ENCODE measurements around the gene GXYLT2.
A peak's percentile ranks its signal among the peaks of the same experiment; 100 is the strongest.
"Not testable (repeated sequence)": the region's sequence is repeated elsewhere in the genome, so short reads cannot be mapped to it uniquely, and the experiment has no call there.

Gene GXYLT2

GRCh38 chr3:72909591-72909990 is 21.7 kb downstream of the GXYLT2 start:
- no peak for DNase-seq (ENCODE audit: low read depth)
- TF ChIP-seq CTCF (IDR thresholded peaks at IDR 0.05; ENCODE audit: low read length, missing control alignments): no peak
- no peak overlapping the region for H3K4me3 ChIP-seq (replicated peaks; ENCODE audit: low read depth, low read length)

GRCh38 chr3:72912532-72912931 is 24.7 kb downstream of the GXYLT2 start:
- peak; percentile 13 for DNase-seq (ENCODE audit: low read depth)
- no peak for TF ChIP-seq CTCF (IDR thresholded peaks at IDR 0.05; ENCODE audit: low read length, missing control alignments)
- H3K4me3 ChIP-seq (replicated peaks; ENCODE audit: low read depth, low read length): no peak overlapping the region

- H3K4me3 ChIP-seq (replicated peaks; ENCODE audit: low read depth, low read length): no peak overlapping the region
- no peak for DNase-seq (ENCODE audit: low read depth)
- no peak for TF ChIP-seq CTCF (IDR thresholded peaks at IDR 0.05; ENCODE audit: low read length, missing control alignments)
Observed at GRCh38 chr3:72914383-72914782, 26.5 kb downstream of the GXYLT2 start.

GRCh38 chr3:72916250-72916649 is 28.4 kb downstream of the GXYLT2 start:
- TF ChIP-seq CTCF (IDR thresholded peaks at IDR 0.05; ENCODE audit: low read length, missing control alignments): no peak
- no peak overlapping the region for H3K4me3 ChIP-seq (replicated peaks; ENCODE audit: low read depth, low read length)
- DNase-seq (ENCODE audit: low read depth): no peak

- H3K4me3 ChIP-seq (replicated peaks; ENCODE audit: low read depth, low read length): no peak overlapping the region
- TF ChIP-seq CTCF (IDR thresholded peaks at IDR 0.05; ENCODE audit: low read length, missing control alignments): no peak
- DNase-seq (ENCODE audit: low read depth): no peak
Observed at GRCh38 chr3:72919520-72919919, 31.7 kb downstream of the GXYLT2 start.

GRCh38 chr3:72924055-72924454 is 36.2 kb downstream of the GXYLT2 start:
- H3K4me3 ChIP-seq (replicated peaks; ENCODE audit: low read depth, low read length): no peak overlapping the region
- no peak for DNase-seq (ENCODE audit: low read depth)
- peak; percentile 20 for TF ChIP-seq CTCF (IDR thresholded peaks at IDR 0.05; ENCODE audit: low read length, missing control alignments)

- not testable (repeated sequence) for DNase-seq (ENCODE audit: low read depth); H3K4me3 ChIP-seq (replicated peaks; ENCODE audit: low read depth, low read length)
Observed at GRCh38 chr3:72928781-72929735, 41.2 kb downstream of the GXYLT2 start.

All from fibroblast of pulmonary artery (primary cell).